Choroid plexus epithelial cell (primary cell): ENCODE data around the gene FRMPD2.
"Not testable (repeated sequence)": the region's sequence is repeated elsewhere in the genome, so short reads cannot be mapped to it uniquely, and the experiment has no call there.

Experiments
- DNase-seq: peaks from one replicate; pipeline ENCODE4 v3.0.0-alpha.2; 2010; ENCODE audit warnings: low read depth
- H3K4me3 ChIP-seq: 2 replicates; pipeline ENCODE4 v1.5.1; 2011; ENCODE audit warnings: low read depth, mild to moderate bottlenecking, control low read depth, low read length, moderate library complexity
- TF ChIP-seq, protein P1 (sequence below): conservative IDR thresholded peaks from 2 replicates; pipeline ENCODE4 v1.5.1; 2011; ENCODE audit warnings: low read depth, mild to moderate bottlenecking, control low read depth, inconsistent platforms, low read length, moderate library complexity

The FRMPD2 gene

GRCh38 chr10:48224979-48225560 is 49.4 kb downstream of the FRMPD2 start:
- no peak for DNase-seq
- TF ChIP-seq, protein P1, sequence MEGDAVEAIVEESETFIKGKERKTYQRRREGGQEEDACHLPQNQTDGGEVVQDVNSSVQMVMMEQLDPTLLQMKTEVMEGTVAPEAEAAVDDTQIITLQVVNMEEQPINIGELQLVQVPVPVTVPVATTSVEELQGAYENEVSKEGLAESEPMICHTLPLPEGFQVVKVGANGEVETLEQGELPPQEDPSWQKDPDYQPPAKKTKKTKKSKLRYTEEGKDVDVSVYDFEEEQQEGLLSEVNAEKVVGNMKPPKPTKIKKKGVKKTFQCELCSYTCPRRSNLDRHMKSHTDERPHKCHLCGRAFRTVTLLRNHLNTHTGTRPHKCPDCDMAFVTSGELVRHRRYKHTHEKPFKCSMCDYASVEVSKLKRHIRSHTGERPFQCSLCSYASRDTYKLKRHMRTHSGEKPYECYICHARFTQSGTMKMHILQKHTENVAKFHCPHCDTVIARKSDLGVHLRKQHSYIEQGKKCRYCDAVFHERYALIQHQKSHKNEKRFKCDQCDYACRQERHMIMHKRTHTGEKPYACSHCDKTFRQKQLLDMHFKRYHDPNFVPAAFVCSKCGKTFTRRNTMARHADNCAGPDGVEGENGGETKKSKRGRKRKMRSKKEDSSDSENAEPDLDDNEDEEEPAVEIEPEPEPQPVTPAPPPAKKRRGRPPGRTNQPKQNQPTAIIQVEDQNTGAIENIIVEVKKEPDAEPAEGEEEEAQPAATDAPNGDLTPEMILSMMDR, result no peak
- H3K4me3 ChIP-seq, result no peak overlapping the region

DNA sequence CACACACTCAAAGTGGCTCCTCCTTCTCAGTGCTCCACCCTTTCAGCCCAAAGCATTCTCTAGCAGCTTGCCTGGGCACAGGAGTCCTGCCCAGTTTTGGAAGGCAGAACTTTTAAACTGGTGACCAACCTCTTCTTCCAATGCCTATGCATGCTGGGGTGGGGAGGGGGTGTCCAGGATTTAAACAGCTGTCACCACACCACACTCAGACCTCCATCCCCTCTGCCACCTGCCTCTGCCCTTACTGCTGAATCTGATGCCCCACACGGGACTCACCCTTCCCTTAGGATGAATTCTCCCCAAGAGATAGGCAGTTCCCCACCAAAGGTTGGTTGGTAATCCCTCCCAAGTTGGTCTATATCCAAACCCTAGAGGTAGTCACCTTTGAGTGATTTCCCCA is 50.2 kb downstream of the FRMPD2 start:
- DNase-seq, result no peak
- H3K4me3 ChIP-seq, result no peak overlapping the region
- TF ChIP-seq, protein P1, result no peak

GRCh38 chr10:48221814-48222213 is 52.7 kb downstream of the FRMPD2 start:
- TF ChIP-seq, protein P1, result no peak
- H3K4me3 ChIP-seq, result no peak overlapping the region
- DNase-seq, result no peak

- not testable (repeated sequence) for DNase-seq, H3K4me3 ChIP-seq
These were observed 53.5 kb downstream of the FRMPD2 start for GRCh38 chr10:48221031-48221430.

DNA sequence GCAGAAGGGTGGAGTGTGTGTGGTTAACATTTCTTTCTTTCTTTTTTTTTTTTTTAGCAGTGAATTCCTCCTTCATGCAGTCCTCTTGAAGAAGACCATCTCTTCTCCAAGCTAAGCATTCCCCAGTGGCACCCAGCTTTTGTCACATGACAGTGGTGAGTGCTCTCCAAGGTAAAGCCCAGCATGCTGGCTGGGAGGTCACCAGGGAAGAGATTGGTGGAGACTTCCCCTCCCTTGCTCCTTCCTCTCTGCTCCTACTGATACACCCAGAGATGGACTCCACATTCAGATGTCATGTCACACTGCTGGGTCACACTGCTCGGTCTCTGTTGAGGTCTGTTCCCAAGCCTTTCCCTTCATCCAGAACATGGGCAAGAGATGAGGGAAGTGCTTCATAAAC is 55.3 kb downstream of the FRMPD2 start:
- DNase-seq, result no peak
- no peak overlapping the region for H3K4me3 ChIP-seq
- TF ChIP-seq, protein P1, result no peak

- no peak overlapping the region for H3K4me3 ChIP-seq
- no peak for DNase-seq
- TF ChIP-seq, protein P1, result no peak
These were observed 57.8 kb downstream of the FRMPD2 start for GRCh38 chr10:48216744-48217143.

DNA sequence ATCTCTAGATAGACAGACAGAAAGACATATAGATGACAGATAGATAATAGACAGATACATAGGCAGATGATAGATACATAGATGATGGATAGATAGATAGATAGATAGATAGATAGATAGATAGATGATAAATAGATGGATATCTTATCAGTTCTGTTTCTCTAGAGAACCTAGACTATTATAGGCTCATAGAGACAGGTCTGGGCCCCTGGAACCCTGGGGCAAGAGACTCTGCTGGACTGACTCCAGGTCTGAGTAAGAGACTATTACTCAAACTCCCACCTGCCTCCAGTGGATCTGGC is 58.3 kb downstream of the FRMPD2 start:
- TF ChIP-seq, protein P1, result no peak
- H3K4me3 ChIP-seq, result no peak overlapping the region
- no peak for DNase-seq
